OCI-M1 (cell line): Measurements from ENCODE around the gene NFKB2.

Source experiments
- DNase-seq: peaks from one replicate; lab custom pipeline; 2025; lab: John Stamatoyannopoulos, UW

Gene NFKB2

DNA sequence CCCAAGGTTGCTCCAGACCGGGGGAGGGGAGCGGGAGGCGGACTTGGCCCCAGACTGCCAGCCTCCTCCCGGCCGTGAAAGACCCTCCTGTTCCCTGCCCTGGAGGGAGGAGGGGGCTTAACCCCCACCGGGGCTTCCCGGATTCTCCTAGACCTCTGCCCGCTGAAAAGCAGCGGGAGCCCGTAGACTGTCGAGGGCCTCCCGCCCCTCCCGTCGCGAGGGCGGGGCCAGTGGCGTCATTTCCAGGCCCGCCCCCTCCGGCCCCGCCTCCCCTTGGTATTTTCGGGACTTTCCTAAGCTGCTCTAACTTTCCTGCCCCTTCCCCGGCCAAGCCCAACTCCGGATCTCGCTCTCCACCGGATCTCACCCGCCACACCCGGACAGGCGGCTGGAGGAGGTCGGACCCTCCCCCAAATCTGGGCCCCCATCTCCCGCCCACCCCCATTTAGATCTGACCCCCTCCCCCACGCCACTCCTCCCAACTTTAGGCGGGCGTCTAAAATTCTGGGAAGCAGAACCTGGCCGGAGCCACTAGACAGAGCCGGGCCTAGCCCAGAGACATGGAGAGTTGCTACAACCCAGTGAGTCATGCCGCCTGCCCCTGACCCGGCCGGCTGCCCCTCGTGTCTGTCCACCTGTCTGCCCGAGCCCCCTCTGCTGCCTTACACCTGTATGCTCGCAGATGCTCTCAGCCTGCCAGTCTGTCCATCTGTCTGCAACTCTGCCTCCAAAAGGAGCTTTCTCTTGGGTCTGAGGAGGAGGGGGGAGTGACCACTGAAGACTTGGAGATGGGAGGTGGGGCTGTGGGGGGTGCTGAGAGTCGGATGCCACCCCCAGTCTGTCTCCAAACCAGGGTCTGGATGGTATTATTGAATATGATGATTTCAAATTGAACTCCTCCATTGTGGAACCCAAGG is at the start of gene NFKB2:
Gene NFKB2, plus strand, starts transcription at position 306 of the 917 bp plus-strand sequence. Its CDS starts 255 bp downstream, at position 561.
- peak; percentile 94 for DNase-seq

DNA sequence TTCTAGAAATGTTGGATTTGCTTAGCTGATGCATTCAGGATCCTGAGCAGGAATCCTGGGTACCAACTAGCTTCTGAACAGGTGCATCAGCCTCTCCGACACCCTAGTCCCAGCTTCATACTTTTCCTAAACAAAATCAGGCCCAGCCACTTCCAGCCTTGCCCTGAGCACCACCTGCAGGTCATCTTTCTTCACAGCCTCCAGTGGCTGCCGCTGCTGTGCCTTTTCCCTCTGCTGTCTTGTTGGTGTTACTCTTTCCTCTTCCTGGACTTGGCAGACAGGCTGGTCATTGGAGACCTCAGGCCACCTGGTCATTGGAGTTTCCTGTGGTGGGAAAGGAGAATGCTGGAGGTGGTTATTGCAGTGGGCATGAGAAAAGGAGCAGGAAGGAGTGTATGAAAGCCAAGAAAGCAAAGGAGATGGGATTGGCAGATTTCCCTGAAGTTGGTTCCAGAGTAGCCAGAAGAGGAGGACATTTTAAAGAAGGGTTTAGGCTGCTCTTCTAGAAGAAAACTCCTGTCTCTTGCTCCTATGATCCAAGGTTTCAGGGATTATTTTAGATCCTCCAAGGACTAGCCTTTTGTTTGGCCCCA is 48.2 kb upstream of the NFKB2 start:
- DNase-seq = peak; percentile 8

DNA sequence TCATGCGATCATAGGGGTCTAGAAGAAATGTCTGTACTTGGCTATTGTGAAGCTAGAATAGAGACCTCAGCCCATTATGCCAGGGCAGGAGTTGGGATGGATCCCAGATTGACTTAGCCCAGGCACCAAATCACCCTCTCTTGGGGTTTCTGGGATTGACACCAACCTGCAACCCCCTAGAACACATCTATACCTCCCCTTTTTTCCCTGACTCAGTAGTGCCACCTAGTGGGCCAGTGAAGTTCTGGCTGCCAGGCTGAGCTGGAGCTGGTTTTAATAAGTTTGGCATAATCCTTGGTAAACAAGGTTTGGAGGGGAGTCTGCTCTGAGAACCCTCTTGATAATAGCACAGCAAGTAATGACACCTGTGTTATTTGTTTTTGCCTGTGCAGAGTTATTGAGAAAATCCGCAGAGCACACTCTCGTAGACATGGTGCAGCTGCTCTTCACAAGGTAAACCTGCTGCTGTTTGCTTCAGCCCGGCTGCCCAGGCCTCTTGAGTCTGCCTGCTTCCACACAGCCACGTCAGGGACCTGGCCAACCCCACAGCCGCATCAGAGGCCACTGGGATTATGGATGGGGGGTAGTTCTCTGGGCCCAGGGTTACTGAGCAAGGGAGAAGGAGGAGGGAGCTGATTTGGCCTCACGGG is 43.3 kb upstream of the NFKB2 start:
- peak; percentile 82 for DNase-seq

DNA sequence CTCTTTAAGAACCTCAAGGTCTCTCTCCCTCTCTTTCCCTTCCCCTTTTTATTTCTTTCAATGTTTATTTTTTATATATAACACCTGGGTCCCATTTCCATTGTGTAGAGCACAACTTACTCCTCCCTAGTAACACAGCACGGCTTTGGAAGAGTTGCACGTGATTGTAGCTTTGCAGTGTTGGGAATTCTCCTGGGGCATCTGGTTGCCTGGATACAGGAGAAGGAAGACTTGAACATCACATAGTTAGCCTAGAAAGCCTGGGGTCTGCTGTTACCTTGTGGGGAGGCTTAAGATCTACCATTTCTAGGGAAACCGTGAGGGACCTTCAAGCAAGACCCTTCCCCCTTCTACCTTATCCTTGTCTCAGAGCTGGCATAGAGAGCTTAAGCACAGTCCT is 41.1 kb upstream of the NFKB2 start:
- DNase-seq = no peak

DNA sequence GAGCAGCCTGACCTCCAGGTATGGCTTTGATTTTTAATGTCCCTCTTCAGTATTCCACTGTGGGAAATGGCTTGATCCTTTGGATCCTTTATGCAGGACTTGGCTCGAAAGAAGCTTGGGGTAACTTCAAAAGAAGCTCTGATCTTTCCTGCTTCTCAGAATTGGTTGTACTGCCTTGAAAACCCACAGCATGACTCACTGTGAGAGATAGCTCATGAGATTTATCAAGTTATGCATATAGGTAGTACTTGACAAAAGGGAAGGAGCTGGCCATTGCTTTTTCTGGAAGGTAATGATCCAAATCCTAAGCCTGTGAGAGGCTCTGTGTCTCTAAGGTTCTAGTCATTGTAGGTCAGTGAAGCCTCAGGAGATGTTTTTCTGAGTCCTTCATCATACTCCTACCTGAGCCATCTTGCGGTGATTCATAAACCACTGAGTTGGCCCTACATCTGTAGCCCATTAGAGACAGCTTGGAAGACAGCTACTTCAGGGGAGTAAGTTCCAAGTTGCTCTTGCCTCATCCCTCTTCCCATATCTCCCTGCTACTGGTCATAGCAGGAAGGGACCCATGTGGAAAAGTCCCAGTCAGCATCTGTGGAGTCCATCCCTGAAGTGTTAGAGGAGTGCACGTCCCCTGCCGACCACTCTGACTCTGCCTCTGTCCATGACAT is 36.7 kb upstream of the NFKB2 start:
- no peak for DNase-seq

DNA sequence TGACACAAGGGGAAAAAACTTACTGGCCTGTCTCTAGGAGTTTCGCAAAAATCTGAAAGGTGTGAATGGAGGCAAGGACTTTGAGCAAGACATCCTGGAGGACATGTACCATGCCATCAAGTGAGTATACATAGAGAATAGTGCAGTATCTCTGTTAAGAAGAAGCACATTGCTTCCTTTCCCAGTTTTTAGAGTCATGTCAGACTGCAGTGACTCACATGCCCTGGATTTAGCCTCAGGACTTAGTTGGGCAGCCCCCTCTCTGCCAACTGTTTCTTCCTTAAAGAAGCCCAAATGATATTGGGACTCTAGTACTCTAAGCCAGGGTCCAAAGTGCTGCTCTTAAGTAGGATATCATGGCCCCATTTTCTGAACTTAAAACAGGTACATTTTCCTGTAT is 28.1 kb upstream of the NFKB2 start:
- no peak for DNase-seq

DNA sequence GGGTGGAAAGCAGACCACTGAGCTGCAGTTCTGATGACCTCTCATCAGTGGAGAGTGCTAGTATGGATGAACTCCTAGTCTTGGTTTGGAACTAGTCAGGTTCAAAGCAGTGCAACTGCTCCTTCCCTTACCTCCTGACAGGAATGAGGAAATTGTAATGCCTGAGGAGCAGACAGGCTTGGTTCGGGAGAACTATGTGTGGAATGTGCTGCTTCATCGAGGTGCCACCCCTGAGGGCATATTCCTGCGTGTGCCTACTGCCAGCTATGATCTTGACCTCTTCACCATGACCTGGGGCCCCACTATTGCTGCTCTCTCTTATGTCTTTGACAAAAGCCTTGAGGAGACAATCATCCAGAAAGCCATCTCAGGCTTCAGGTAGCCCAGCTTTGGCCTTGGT is 27.4 kb upstream of the NFKB2 start:
- DNase-seq = no peak

DNA sequence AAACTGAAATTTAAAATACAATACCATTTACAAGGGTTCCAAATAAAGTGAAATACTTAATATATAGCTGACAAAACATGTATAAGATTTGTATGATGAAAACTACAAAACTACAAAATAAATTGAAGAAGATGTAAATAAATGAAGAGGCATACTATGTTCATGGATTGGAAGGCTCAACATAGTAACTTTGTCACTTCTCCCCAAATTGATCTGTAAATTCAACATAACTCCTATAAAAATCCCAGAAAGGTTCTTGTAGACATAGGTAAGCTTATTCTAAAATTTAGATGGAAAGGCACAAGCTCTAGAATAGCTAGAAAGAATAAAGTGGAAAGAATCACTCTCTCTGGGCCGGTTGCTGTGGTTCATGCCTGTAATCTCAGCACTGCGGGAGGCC is 24.2 kb upstream of the NFKB2 start:
- no peak for DNase-seq

DNA sequence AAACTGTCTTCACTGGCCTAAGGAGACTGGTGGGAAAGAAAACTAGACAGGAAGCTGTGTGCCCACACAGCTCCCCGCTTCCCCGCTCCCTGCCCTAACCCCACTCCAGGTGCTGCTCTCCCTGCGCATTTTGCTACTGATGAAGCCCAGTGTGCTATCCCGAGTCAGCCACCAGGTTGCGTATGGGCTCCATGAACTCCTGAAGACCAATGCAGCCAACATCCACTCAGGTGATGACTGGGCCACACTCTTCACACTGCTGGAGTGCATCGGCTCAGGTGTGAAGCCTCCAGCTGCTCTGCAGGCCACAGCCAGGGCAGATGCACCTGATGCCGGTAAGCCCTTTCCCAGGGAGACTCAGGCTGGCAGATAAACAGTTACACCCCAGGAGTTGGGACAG is 20.3 kb upstream of the NFKB2 start:
- no peak for DNase-seq

DNA sequence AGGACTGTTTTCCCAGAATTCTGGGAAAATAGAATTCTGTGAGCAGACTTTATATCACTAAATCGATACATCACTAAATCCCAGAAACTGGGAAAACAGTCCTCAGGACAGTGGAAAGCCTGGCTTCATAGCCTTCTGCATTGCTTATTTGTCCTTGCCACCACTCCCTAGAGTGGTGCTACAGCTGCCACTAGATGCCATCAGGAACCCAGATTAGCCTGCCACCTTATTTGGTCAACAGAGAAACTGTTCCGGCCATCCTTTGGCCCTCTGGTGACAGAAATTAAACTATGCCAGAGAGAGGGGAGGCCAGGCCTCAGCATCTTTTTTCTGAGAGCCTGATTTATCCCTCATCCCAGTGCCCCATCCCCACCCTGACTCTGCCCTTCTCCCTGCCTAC is 19.6 kb upstream of the NFKB2 start:
- DNase-seq = no peak

DNA sequence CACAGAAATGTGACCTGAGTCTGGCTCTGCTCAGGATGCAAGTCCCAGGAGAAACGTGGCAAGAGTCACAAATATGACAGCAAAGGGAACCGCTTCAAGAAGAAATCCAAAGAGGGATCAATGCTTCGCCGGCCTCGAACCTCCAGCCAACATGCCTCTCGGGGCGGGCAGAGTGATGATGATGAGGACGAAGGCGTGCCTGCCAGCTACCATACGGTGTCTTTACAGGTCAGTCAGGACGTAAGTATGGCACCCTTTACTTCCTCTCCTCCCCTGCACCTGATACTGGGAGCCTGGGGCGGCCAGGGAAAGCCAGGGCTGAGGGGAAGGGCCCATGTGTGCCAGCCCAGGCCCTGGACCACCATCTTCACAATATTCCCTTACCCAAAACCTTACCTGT is 18.6 kb upstream of the NFKB2 start:
- no peak for DNase-seq

DNA sequence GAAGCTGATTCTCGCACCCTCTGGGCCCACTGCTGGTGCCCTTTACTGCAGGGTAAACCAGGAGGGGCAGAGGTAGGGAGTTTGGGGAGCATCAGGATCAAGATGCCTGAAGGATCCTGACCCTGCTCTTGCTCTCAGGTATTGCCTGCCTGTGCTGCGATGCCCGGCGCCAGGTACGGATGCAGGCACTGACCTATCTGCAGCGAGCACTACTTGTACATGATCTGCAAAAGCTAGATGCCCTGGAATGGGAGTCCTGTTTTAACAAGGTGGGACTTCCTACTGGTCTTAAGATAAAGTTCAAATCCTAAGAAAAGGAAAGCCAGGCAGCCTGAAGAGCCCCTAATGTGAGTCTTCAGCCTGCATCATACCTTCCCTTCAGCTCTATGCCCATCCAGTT is 16.1 kb upstream of the NFKB2 start:
- DNase-seq = no peak

DNA sequence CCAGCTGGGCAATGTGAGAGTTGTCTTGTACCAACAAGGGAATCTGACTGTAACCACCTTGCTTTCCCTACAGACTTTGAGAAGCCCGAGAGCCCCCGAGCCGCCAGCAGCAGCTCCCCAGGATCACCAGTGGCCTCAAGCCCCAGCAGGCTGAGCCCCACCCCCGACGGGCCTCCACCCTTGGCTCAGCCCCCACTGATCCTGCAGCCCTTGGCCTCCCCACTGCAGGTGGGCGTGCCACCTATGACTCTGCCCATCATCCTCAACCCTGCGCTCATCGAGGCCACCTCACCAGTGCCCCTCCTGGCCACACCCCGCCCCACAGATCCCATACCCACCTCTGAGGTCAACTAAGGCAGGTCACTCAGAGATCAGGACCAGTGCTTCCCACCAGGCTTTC is 13.5 kb upstream of the NFKB2 start:
- DNase-seq = no peak

DNA sequence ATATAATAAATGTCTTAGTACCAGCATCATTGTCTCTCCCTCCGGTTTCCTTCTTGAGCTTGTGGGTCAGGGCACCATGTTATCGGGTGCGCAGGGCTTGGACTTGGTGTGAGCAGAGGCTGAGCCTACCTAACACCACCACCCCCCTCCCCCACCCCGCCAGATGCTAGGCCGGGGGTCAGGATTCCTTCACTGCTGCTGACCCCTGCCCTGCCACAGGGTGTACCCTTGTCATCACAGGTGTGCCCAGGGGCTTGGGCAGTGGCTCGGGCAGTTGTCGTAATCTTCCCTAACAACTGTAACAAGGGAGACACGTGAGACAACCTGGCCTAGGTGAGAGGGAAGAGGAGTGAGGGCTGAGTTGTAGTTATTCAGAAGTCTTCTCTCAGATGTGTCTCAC is 12.6 kb upstream of the NFKB2 start:
- no peak for DNase-seq

DNA sequence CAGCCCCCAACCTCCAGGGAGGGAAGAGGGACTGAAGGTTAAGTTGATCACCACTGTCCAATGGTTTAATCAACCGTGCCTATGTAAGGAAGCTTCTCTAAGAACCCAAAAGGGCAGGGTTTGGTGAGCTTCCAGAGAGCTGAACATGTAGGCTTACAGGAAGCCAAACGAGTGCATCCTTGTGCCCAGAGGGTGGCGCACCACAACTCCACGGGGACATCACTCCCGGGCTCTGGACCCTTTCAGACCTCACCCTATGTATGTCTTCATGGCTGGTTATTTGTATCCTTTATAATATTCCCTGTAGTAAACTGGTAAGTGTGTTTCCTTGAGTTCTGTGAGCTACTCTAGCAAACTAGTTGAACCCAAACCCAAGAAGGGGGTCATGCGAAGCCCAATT is 11.5 kb upstream of the NFKB2 start:
- peak; percentile 28 for DNase-seq

DNA sequence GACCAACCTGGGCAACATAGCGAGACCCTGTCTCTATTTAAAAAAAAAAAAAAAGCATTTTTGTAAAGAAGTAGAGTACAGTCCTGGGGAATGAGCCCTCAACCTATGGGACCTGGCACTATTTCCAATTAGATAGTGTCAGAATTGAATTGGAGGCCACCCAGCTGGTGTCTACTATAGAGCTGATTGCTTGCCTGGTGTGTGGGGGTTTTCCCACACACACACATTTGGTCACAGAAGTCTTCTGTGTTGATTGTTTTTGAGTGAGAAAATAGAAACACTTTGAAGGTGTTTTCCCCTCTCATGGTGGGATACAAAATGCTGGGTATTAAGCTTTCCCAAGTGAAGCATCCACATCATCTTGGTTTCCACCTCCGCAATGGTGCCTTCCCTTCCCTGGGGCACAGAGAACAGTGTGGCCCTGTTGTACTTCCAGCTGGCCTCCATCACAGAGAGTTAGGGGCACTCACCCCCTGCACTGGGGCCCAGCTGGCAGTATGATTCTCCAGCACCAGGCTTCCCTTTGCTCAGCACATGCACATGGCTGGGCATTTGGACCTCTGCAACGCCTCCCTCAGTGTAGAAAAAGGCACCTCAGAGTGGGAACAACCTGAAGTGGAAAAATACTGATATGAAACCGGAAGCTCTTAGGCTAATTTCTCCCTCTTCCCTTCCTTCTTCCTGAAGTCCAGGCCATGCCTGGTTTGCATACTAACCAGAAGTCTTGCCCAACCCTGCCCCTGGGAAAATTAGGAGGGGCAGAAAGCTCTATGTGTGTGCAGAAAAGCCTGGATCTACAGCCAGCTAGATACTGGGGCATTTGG is 10.7 kb upstream of the NFKB2 start:
- DNase-seq = peak; percentile 26

DNA sequence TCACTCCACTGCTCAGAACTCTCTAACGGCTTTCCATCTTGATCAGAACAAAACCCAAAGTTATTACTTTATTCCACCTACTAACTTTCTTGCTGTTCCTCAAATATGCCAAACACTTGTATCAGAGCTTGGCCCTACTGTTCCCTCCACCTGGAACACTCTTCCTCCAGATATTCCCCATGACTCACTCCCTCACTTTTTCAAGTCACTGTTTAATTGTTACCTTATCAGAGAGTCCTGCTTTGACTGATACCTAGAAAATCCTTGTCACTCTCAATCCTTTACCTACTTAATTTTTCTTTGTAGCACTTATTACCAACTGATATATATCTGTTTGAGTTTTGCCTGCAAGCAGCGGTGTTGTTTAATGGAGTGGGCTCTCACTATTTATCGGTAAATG is 5.6 kb upstream of the NFKB2 start:
- no peak for DNase-seq

DNA sequence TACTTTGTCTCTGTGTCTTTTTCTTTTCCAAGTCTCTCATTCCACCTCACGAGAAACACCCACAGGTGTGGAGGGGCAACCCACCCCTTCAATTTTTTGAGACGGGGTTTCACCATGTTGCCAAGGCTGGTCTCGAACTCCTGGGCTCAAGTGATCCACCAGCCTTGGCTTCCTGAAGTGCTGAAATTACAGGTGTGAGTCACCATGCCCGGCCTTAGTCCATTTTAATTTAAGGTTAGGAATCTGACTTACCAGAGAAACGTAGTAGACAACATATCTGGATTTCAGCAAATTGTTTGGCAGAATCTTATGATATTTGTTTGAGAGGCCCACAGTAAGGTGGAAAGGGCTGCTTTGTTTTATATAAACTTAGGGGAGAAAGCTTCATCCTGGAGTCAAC is 3.2 kb upstream of the NFKB2 start:
- no peak for DNase-seq

DNA sequence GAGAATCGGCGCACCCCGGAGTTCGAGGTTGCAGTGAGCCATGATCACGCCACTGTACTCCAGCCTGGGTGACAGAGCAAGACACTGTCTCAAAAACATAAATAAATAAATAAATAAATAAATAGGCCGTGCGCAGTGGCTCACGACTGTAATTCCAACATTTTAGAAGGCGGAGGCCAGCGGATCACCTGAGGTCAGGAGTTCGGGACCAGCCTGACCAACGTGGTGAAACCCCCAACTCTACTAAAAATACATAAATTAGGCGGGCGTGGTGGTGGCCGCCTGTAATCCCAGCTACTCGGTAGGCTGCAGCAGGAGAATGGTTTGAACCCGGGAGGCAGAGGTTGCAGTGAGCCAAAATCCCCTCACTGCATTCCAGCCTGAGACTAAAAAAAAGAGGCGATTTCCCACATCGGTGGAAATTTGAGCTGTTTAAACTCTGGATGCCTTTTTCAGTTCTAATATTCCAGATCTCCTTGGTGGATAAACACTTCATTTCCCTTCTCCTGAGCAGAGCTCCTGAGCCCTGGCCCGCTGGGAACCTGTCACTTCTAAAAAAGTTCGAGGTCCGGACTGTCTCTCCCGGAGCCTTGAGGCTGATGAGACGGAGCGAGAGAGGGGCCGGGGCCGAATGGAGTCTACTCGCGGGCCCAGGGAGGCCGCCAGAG is 2.0 kb upstream of the NFKB2 start:
- no peak for DNase-seq

DNA sequence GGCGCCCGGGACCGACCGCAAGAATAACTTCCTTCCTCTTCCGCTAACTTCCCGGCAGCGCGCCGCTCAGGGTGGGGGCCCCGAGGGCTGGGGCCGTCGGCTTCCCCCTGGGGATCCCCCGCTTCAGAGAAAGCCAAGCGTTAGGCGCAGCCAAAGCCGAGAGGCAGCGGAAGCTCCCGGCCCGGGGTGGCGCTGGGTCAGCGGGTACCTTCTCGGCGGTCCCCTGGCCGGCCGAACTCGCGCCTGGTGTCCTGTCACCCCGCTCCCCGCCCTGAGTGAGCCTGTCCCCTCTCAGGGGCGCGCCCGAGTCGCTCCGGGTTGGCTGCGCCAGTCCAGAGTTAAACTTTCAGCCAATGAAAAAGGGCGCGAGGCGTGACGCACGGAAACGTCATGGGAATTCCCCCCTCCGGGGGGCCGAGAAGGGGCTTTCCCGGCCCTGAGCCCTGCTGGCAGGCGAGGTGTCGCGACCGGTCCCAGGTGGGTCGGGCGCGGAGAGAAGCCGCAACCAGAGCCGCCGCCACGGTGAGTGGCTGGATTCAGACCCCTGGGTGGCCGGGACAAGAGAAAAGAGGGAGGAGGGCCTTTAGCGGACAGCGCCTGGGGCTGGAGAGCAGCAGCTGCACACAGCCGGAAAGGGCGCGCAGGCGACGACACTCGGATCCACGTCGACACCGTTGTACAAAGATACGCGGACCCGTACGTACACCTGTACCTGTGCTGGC is 1.3 kb upstream of the NFKB2 start:
- peak; percentile 97 for DNase-seq
